ENCODE data around the gene GOLGB1.

DNA sequence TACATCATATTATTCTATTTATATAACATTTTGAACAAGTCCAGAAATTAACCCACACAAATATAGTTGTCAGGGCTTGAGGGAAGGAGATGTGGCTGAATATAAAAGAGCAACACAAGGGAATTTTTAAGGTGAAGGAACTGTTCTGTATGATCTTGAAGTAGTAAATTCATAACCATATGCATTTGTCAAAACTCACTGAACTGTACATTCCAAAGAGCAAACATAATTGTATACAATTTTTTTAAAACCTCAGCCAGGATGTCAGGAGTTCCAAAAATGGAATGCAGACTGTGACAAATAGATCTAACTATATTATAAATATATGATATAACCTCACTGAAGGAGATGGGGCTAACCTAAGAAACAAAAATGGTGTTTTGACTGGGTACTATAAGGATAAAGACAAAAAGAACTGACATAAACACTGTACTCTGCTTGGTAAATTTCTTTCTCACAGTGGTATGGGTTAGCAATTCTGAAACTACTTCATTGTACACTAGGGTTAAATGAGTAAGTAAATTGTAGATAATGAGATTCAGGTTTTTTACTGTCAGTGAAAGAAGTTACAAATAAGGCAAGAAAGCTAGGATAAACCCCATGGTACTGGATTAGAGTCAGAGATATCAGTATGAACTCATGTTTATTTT, 14.4 kb downstream of the GOLGB1 start:
- no peak for TF ChIP-seq POLR2A (IDR thresholded peaks at IDR 0.05)
- TF ChIP-seq, protein P1, sequence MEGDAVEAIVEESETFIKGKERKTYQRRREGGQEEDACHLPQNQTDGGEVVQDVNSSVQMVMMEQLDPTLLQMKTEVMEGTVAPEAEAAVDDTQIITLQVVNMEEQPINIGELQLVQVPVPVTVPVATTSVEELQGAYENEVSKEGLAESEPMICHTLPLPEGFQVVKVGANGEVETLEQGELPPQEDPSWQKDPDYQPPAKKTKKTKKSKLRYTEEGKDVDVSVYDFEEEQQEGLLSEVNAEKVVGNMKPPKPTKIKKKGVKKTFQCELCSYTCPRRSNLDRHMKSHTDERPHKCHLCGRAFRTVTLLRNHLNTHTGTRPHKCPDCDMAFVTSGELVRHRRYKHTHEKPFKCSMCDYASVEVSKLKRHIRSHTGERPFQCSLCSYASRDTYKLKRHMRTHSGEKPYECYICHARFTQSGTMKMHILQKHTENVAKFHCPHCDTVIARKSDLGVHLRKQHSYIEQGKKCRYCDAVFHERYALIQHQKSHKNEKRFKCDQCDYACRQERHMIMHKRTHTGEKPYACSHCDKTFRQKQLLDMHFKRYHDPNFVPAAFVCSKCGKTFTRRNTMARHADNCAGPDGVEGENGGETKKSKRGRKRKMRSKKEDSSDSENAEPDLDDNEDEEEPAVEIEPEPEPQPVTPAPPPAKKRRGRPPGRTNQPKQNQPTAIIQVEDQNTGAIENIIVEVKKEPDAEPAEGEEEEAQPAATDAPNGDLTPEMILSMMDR (IDR thresholded peaks at IDR 0.05) = no peak
- no peak for TF ChIP-seq EP300 (IDR thresholded peaks at IDR 0.05)
- no peak for TF ChIP-seq POLR2AphosphoS5 (IDR thresholded peaks at IDR 0.05)
